Adrenal gland (tissue), 12 donors: ENCODE data around the gene UNC93A. TPM values are rescaled to one million over a fixed set of nuclear protein-coding genes. Genes with fewer than 3 reads are reported as not detected.
"Not testable (repeated sequence)": the region's sequence is repeated elsewhere in the genome, so short reads cannot be mapped to it uniquely, and the experiment has no call there.

ENCODE experiments used
- DNase-seq, 7 donors: peaks; one replicate each; pipeline ENCODE4 v3.0.0-alpha.2; 2019 to 2020
- H3K27ac ChIP-seq, 5 donors: fragments of 200-600 bp; sonication (generic) in 4 of 5; 1 replicate in 3 of 5; 2 replicates in 2 of 5; pipeline versions ENCODE4 v1.5.1 to v1.8.0; 2016 to 2020; ENCODE audit warnings: mild to moderate bottlenecking in 1 of 5
- H3K27me3 ChIP-seq: fragments of 200-600 bp; 2 replicates; pipeline ENCODE4 v1.8.0; 2021
- H3K36me3 ChIP-seq, 2 donors: fragments of 200-600 bp; replicated peaks in 1 of 2; 1 replicate in 1 of 2; 2 replicates in 1 of 2; pipeline versions ENCODE4 v1.5.1 to v1.8.0; 2018 to 2022
- H3K4me1 ChIP-seq, 2 donors: fragments of 200-600 bp; replicated peaks in 1 of 2; 1 replicate in 1 of 2; 2 replicates in 1 of 2; pipeline versions ENCODE4 v1.5.1 to v1.8.0; 2018 to 2021
- H3K4me3 ChIP-seq, 4 donors: fragments of 200-600 bp; sonication (generic) in 3 of 4; one replicate each; pipeline ENCODE4 v1.5.1; 2016 to 2018
- H3K9me3 ChIP-seq, 3 donors: fragments of 200-600 bp; sonication (generic) in 1 of 3; replicated peaks in 1 of 3; 1 replicate in 2 of 3; 2 replicates in 1 of 3; pipeline versions ENCODE4 v1.5.1 to v1.8.0; 2016 to 2021
- POLR2A ChIP-seq, 2 donors: fragments of 450-650 bp; IDR thresholded peaks; one replicate each; pipeline ENCODE4 v1.6.1; 2017; ENCODE audit warnings: antibody characterized with exemption in 2 of 2, mild to moderate bottlenecking in 2 of 2, moderate library complexity in 1 of 2
- whole genome bisulfite sequencing, 4 donors: extraction: QIAGEN DNeasy Blood & Tissue Kit in 2 of 4; methylation state at CpG; one replicate each; pipeline versions ENCODE4 v1.1.5 to v1.1.7; 2013 to 2017; 5-methylcytosine and 5-hydroxymethylcytosine counted together
- intact Hi-C, 2 donors: fragments of 100-400 bp; cut with DNase I; formaldehyde crosslinking; loops; one replicate each; pipeline versions ENCODE4 v1.14.1 to v1.15.0; 2022 to 2023
- polyA plus RNA-seq, 3 donors: library from polyadenylated mRNA; stranded (reverse); fragments of 200-250 nt in 2 of 3; fragments of 350-450 nt in 1 of 3; fragmentation: Illumina TruSeq in 1 of 3; extraction: RNeasy Lipid Tissue Mini Kit (QIAGEN cat#74804) in 1 of 3; gene quantifications; one replicate each; pipeline ENCODE4 v1.2.3, GENCODE V29; 2013 to 2014
- total RNA-seq, 9 donors: library from RNA; depleted of rRNA in 4 of 9; stranded (reverse); fragments of >200 nt in 4 of 9; fragments of 120-200 nt in 1 of 9; fragmentation: NEBNext Ultra II Directional in 1 of 9; extraction: Animal tissue kit (Norgen Biotek cat#: 25700) in 1 of 9; gene quantifications; one replicate each; pipeline versions ENCODE4 v1.1.0 to v1.2.4, GENCODE V29; 2013 to 2023
- TF ChIP-seq, protein P1 (sequence below), 6 experiments: fragments of 450-650 bp in 4 of 6; fragments of 200-600 bp in 2 of 6; sonication (generic) in 1 of 6; IDR thresholded peaks; 1 replicate in 5 of 6; 2 replicates in 1 of 6; pipeline versions ENCODE4 v1.5.1 to v1.8.0; 2016 to 2021; ENCODE audit warnings: antibody characterized with exemption in 6 of 6, mild to moderate bottlenecking in 2 of 6, moderate library complexity in 1 of 6
- donor health status: healthy with polysubstance abuse.
- donor health status: Bipolar disorder and iron deficiency.
- donor health status: DM: yes; HTN: yes; CAD: no.
- donor health status: DM: no; HTN: no; CAD: no.
- donor health status: DM: no; HTN: no; CAD: no.
- donor health status: DM: yes; HTN: yes; CAD: no.

The UNC93A gene
- total and polyA plus RNA-seq, 12 donors = not detected

DNA sequence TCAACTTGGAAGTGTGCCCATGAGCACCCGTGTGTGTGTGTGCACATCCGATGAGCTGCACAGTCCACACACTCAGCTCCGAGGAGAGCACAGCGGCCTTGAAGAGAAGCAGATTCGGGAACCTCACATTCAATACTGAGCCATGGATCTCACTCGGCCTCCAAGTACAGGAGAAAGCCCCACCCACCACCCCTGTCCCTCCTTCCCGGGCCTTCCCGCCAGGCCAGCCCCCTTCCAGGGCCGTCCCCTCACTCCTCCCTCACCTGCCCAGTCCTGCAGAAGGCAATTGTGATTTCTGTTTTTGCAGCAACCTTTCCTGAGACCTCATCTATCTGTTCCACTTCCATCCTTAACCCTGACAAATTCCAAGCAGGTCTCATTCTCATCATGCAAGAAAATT is 30.1 kb downstream of the UNC93A start:
- intact Hi-C loops = not testable (repeated sequence)

DNA sequence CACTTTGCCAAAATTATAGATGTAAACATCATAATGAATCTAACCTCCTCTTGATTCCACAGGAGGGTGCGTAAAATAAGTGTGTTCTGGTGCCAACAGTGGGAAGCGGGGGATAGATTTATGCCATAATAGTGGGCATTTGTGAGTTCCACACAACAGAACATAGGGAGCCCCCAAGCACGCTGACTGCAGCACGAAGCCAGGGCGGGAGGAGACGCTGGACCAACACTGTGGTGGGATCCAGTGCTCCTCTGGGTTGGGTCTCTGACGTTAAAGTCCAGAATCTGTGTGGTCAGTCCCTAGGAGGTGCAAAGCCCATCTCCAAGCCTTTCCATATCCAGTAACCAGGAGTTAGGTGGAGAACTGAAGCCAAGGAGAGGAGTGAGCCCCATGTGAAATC is 32.0 kb downstream of the UNC93A start:
- 76 to 90% (median 87%) methylated on average over 7 of the region's 7 CpGs for WGBS, 4 donors
- Histone ChIP-seq H3K4me1 (no peaks in the 10 kb centered on the region), H3K9me3 (no peaks in the 10 kb centered on the region), H3K27ac (no peak overlapping the region), H3K36me3 (no peaks in the 10 kb centered on the region), H3K4me3 (no peak overlapping the region), H3K27me3 (peaks cover 4% of the 10 kb centered on the region)
- DNase-seq = no peak
- intact Hi-C loops = no loop called here
- TF ChIP-seq, protein P1, sequence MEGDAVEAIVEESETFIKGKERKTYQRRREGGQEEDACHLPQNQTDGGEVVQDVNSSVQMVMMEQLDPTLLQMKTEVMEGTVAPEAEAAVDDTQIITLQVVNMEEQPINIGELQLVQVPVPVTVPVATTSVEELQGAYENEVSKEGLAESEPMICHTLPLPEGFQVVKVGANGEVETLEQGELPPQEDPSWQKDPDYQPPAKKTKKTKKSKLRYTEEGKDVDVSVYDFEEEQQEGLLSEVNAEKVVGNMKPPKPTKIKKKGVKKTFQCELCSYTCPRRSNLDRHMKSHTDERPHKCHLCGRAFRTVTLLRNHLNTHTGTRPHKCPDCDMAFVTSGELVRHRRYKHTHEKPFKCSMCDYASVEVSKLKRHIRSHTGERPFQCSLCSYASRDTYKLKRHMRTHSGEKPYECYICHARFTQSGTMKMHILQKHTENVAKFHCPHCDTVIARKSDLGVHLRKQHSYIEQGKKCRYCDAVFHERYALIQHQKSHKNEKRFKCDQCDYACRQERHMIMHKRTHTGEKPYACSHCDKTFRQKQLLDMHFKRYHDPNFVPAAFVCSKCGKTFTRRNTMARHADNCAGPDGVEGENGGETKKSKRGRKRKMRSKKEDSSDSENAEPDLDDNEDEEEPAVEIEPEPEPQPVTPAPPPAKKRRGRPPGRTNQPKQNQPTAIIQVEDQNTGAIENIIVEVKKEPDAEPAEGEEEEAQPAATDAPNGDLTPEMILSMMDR (IDR thresholded peaks at IDR 0.05) = no peak
- no peak for TF ChIP-seq POLR2A (IDR thresholded peaks at IDR 0.05)

More for the DNA sequence above, 30.1 kb downstream of the UNC93A start:
- H3K9me3 ChIP-seq, H3K36me3 ChIP-seq, H3K4me1 ChIP-seq, H3K4me3 ChIP-seq, H3K27me3 ChIP-seq, DNase-seq, H3K27ac ChIP-seq: not testable (repeated sequence)
- 33 to 80% (median 52%) methylated on average over 7 to 9 of the region's 9 CpGs for WGBS, 4 donors

DNA sequence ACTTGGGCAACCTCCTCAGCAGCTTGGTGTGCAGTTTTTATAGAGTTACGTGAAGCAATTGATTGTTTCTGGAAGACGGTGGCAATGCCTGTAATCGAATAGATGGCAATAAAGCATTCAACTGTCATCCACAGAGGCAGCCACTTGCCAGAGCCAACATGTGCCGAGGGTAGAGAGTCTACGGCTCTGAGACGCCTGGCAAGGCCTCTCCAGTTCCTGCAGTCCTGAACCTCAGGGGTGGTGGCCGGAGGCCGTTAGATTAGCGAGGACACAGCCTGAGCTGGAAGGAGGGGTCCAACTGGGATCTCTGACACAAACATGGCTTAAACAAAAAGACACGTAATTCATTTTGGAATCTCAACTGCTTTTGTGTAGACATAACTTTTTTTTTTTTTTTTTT is 33.0 kb downstream of the UNC93A start:
- DNase-seq = no peak
- H3K36me3 ChIP-seq = no peaks in the 10 kb centered on the region
- H3K27ac ChIP-seq = no peak overlapping the region
- intact Hi-C loops = no loop called here
- peaks cover 4% of the 10 kb centered on the region for H3K27me3 ChIP-seq
- 82 to 86% (median 84%) methylated on average over 10 of the region's 10 CpGs for WGBS, 4 donors
- no peak for TF ChIP-seq POLR2A (IDR thresholded peaks at IDR 0.05)
- TF ChIP-seq, protein P1 (IDR thresholded peaks at IDR 0.05) = no peak
- no peaks in the 10 kb centered on the region for H3K9me3 ChIP-seq
- H3K4me1 ChIP-seq = no peaks in the 10 kb centered on the region
- no peak overlapping the region for H3K4me3 ChIP-seq

DNA sequence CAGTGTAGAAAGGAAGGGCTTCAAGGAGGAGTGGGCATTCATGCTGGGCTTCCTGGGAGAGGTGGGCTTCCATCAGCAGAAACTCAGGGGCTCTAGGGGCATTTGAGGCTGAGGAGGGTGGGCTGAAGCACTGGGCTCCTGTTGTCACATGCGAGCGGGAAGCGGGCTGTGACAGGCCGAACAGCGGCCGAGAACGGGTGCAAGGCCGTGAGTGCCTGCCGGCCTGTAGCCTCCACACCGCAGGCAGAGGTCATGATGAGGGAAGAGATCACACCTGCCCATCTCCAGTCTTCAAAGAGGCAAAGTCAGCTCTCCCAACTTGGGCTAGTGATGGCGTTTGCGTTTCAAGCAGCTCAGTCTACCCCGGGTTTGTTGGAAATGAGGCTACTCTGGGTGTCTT is 34.7 kb downstream of the UNC93A start:
- WGBS, 4 donors = 92 to 95% (median 94%) methylated on average over 11 to 13 of the region's 13 CpGs
- Histone ChIP-seq H3K27ac (no peak overlapping the region), H3K4me3 (no peak overlapping the region), H3K4me1 (no peaks in the 10 kb centered on the region), H3K27me3 (peaks cover 4% of the 10 kb centered on the region), H3K9me3 (no peaks in the 10 kb centered on the region), H3K36me3 (no peaks in the 10 kb centered on the region)
- intact Hi-C loops = no loop called here
- no peak for DNase-seq
- TF ChIP-seq, protein P1 (IDR thresholded peaks at IDR 0.05) = no peak
- no peak for TF ChIP-seq POLR2A (IDR thresholded peaks at IDR 0.05)

DNA sequence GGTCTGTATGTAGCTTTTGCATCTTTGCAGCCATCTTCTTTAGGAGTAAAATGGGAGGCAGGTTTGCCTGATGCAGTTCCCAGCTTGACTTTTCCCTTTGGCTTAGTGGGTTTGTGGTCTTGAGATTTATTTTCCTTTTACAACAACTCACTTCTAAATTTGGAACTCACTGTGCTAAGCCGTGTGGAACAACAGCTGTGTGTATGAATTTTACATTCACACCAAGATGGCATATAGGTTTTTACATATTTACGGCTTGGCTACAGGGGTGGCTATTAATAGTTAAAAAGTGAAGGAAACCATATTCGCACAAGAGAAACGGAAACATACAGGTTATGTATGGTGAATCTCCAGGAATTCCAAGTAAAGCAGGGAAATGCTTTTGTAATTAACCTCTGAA is 36.3 kb downstream of the UNC93A start:
- no peak overlapping the region for H3K27ac ChIP-seq
- DNase-seq = no peak
- no peaks in the 10 kb centered on the region for H3K36me3 ChIP-seq
- WGBS, 4 donors = 61 to 73% (median 64%) methylated on average over 4 of the region's 4 CpGs
- intact Hi-C loops = no loop called here
- H3K4me1 ChIP-seq = no peaks in the 10 kb centered on the region
- no peaks in the 10 kb centered on the region for H3K9me3 ChIP-seq
- TF ChIP-seq, protein P1 (IDR thresholded peaks at IDR 0.05) = no peak
- no peak for TF ChIP-seq POLR2A (IDR thresholded peaks at IDR 0.05)
- H3K4me3 ChIP-seq = no peak overlapping the region
- H3K27me3 ChIP-seq = peaks cover 4% of the 10 kb centered on the region
